ENCODE results near the gene PXN.

DNA sequence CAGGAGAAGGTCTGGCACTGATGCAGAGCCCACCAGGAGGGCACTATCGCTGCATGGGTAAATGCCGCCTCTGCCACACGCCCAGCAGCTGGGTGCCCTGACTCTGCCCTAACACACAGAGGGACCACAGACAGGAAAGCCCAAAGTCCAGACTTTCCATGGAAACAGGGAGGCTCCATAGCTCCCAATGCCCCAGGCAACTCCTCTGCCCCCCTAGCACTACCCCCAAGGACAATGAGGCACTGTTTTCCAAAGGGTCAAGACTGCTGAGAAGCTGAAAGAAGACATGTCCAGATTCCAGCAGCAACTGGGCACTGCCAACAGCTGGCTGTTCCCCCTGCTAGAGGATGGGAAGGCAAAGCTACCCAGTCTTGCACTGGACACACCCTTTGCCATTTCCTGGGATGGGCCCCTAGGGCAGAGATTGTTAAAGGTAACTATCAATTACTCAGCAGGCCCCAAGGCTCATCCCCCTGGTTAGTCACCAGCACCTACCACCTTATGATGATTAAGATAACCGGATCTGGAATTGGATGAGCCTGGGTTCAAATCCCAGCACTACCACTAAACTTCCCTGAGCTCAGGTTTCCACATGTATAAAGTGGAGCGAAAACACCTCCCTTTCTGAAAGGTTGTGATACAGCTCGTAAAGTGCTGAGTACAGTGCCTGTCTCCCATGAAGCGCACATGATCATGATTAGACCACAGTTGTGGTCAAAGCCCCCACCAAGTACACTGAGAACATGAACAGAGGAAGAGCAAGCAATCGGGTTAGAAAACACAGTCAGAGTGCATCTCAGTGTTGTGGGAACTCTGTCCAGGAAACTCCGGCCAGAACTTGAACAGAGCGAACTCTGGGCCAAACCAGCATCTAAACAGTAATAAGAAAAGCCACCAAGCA, 3.3 kb downstream of the PXN start:
- TF ChIP-seq EZH2 (IDR thresholded peaks at IDR 0.05; ENCODE audit: borderline replicate concordance, insufficient read depth, low read length, poor library complexity, severe bottlenecking), result no peak
- no peak for TF ChIP-seq EP300 (conservative IDR thresholded peaks at IDR 0.05; ENCODE audit: poor library complexity, severe bottlenecking)
